ENCODE results near the gene BRD9.

- TF ChIP-seq GMEB1 (CRISPR knock-in tag; IDR thresholded peaks at IDR 0.05; ENCODE audit: borderline replicate concordance), result no peak
- TF ChIP-seq ZSCAN12 (CRISPR knock-in tag; IDR thresholded peaks at IDR 0.05), result no peak
- no peak for TF ChIP-seq FOSL1 (CRISPR knock-in tag; IDR thresholded peaks at IDR 0.05; ENCODE audit: borderline replicate concordance)
- no peak for TF ChIP-seq ATF3 (CRISPR knock-in tag; IDR thresholded peaks at IDR 0.05)
- TF ChIP-seq ZNF253 (CRISPR knock-in tag; IDR thresholded peaks at IDR 0.05; ENCODE audit: borderline replicate concordance), result no peak
- no peak for TF ChIP-seq CTCF (CRISPR knock-in tag; IDR thresholded peaks at IDR 0.05)
- TF ChIP-seq TOPORS (CRISPR knock-in tag; IDR thresholded peaks at IDR 0.05), result no peak
- no peak for TF ChIP-seq SRF (IDR thresholded peaks at IDR 0.05; ENCODE audit: low read depth, low read length)
Observed at GRCh38 chr5:932151-932627, 39.6 kb upstream of the BRD9 start.

Measured in HepG2 (cell line).